GM21619 (cell line): Measurements from ENCODE around the gene ZFP36L1.
"Not testable (repeated sequence)": the region's sequence is repeated elsewhere in the genome, so short reads cannot be mapped to it uniquely, and the experiment has no call there.

Source experiments
- ATAC-seq: cut with Tn5 transposase; IDR thresholded peaks from one replicate; pipeline ENCODE4 v1.9.1; 2021; ENCODE audit not compliant: unreplicated experiment

The ZFP36L1 gene

DNA sequence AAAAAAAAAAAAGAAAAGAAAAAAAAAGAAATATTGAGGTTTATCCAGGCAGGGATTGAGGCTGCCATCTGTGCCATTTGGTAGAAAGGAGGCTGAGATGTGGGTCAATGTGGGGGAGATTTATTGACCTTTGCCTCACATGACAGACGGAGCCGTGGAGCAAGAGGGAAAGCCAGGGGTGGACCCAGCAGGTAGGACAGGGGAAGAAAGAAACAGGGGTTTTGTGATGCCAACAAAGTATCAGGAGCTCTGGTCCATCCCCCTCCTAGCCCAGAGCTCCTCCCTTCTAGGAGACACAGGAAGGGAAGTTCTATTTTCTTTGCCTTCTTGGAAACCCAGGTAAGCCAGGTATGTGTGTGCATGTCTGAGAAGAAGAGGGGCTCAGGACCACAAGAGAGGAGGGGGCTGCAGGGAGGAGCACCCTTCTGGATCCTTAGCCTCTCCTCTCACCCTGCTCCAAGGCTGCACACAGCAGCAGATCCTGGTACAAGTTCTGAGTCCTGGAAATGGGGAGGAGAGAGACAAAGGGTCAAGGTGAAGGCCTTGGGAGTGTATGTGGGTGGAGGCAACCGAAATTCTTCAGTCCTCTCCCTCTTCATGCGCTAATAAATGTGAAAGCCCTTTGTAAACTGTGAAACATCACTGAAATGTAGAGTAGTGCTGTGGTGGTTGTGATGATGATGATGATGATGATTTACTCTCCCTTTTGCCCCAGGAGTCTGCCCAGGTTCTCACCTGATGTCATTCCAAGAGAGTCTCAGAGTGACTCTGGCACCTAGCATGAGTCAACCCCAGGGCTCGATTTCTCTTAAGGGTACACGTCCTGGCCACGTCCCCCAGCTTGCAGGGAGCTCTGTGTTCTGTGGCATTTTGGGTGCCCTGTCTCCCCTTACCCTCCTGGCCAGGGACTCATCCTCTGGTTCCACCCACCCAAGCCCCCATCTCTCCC is 26.3 kb downstream of the ZFP36L1 start:
- no peak for ATAC-seq

DNA sequence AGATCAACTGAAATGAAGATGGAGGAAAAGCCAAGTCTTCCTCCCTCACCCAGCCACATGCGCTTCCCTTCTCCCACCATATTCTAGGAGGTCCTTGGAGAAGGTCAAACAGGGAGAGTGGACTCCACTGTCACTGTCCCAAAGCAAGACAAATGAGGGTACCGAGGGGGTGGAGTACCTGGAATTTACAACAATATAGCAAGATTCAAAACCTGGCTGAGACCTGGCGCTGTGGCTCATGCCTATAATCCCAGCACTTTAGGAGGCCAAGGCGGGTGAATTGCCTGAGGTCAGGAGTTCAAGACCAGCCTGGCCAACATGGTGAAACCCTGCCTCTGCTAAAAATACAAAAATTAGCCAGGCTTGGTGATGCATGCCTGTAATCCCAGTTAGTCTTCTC is 29.0 kb downstream of the ZFP36L1 start:
- ATAC-seq = not testable (repeated sequence)

DNA sequence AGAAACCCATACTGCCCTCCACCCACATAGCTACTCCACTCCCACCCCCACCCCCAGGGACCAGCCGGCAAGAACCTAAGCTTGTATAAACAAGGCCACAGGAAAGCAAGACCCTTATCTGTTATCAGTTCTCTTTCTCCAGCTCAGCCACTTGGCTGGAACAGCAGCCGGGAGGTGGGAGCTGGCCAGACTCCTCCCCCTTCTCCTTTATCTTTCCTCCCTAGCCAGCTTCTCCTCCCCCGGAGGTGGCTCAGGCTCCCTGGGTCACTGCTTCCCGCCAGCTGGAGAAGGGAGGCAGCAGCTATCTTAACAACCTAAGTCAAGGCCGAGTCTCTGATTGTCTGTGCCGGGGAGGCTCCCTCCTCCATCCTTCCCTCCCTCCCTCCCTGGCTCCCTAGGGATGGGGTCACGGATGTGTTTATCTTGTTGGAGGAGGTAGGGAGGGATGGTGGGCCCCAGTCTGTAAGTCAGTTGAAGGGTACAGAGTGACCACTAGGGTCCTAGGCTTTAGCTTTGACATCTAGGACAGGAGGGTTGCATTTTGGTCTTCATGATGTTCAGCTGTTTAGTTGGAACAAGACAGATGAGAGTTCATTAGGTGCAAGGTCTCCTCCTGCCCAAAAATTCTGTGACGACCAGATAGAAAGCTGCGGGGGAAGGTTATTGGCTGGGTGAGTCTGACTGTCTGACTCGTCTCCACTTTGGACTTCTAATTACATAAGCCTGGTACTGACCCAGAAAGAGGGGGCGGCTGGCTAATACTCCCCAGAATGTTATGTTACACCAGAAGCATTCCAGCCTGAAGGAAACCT is 29.7 kb downstream of the ZFP36L1 start:
- ATAC-seq = no peak

DNA sequence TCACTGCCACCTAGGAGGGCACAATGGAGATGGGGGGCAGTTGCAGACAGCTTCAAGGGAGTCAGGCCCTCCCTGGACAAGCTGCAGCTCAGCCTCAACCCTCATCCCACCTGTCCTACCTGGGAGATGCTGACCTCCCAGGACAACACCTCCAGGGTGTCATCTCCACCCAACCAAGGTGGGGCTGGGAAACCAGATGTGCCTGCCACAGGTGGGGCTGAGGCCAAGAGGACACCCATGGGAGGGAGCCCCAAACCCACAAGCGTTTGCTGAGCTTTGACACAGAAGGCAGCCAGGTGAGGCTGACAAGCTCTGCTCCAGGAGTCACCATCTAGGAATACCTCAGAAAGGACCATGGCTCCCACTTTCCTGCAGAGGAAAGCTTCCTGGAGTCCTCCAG is 31.5 kb downstream of the ZFP36L1 start:
- no peak for ATAC-seq

DNA sequence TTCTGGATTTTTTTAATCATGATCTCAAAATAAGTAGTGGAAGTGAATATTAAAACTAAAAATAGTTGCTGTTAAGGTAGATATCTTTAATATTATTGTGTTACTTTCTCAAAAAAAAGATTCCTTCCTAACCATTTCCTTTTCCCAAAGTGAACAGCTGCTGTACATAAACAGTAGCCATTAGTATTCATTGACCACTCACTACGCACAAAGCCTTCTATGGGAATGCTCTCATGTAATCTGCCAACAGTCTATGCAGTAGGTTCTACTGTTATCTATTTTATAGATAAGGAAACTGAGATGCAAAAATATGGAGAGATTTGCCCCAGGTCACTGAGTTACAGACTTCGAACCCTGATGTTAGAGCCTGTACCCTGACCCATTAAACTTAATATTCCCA is 32.1 kb downstream of the ZFP36L1 start:
- no peak for ATAC-seq

DNA sequence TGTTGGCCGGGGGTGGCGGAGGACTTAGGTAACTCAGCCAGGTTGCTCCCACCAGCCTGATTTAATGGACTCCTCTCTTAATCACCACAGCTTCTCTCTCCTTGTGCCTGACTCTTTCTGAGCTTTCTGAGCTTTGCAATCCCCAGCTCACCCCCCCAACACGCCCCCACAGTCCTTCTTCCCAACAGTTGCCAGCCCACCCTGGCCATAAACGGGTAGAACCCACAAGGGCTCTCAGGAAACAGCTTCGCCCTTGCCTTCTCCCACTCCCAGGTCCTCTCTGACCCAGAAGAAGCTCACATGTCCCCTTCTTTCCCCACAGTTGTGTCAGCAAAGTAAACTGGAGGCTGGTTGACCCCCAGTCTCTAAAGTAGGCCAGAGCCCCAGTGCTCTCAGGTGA is 32.9 kb downstream of the ZFP36L1 start:
- no peak for ATAC-seq

DNA sequence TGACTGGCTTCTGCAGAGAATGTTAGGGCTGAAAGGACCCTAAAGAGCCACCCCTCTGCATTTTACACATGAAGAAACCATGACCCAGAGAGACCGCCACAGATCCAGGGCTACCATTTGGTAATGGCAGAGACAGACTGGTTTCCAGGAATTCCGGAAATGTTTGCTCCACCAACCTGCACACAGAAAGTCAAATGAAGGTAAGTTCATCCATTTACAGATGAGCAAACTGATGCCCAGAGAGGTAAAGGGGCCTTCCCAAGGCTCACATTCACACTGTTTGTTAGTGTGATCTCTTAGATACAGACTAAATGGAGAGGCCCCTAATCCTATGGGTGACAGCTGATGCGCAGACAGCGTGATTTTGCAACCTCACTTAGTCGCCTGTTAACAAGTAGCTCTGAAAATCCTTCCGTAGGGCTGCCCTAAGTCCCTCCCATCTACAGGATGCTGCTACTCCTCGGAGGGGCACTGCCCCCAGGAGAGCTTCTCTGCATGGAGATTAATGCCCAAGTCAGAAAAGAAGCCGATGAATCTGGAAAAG is 33.8 kb downstream of the ZFP36L1 start:
- ATAC-seq = no peak

DNA sequence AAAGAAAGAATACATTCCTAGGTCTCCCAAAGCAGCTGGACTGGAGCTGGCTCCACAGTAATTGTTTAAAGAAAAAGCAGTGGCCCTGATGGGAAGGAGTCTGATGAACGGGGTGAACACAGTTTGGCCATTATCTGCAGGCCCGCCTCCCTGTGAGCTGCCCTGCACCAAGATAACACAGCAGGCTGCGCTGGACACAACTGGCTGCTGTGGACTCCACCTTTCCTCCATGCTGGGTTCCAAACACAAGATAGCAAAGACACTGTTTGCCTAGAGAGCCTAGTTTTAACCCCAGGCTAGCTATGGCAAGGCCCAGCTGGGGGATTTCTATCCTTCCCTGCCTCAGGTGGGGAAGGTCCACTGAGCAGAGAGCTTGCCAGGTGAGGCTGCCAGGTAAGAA is 34.6 kb downstream of the ZFP36L1 start:
- ATAC-seq = no peak

DNA sequence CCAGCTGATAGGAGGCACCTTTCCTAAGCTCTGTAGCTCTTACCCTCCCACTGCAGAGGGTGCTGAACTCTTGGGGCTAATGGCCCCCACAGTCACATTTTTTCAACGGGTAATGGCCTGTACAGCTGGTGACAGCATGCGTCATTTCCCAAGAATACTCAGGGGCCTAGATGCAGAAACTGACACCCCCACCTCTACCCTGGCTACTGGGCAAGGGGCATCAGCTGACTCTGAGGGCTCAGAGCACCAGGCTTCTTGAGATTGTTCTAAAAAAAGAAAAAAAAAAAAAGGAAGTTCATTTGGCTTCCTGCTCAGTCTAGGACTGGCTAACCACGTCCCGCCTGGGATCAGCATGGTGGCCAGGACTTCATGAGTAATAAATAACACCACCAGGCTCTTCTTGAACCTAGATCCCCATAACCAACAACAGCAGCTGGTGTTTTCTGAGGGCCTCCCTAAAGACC is 35.2 kb downstream of the ZFP36L1 start:
- no peak for ATAC-seq

DNA sequence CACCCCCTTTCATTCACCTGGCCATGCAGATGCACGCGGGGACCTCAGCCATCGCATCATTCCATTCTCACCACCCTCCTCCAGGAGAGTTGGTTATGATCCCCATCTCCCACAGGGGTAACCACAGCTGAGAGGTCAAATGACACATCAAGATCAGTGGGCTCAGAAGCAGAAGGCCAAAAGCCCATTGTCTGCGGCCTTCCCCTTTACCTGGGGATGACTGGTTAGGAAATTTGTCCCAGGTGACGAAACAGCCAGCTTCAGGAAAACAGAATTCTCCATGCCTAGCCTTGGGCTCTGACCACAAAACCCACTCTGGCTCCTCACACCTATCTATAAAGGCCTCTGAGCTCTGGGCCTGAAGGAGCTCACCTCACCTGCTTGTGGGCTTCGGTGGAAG is 36.1 kb downstream of the ZFP36L1 start:
- no peak for ATAC-seq

DNA sequence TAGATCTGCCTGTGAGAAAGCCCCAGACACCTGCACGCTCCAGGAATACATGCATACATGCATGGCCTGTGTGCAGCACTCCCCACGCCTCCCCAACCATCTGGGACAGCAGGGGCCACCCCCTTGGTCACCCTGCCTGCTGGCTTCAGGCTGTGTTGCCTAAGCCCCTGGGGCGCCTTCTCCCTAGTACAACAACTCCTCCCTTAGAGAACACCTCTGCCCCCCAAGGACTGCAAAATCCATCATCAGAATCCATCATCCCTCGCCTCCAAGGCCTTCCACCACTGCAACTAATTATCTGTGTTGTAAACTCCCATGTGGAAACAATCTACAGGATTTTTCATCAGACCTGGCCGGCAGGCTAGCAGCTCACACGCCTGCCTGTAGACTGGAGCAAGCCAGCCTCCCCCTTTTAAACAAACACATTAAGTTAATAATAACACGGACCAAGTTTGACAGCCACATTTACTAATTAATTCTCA is 36.8 kb downstream of the ZFP36L1 start:
- ATAC-seq = no peak

DNA sequence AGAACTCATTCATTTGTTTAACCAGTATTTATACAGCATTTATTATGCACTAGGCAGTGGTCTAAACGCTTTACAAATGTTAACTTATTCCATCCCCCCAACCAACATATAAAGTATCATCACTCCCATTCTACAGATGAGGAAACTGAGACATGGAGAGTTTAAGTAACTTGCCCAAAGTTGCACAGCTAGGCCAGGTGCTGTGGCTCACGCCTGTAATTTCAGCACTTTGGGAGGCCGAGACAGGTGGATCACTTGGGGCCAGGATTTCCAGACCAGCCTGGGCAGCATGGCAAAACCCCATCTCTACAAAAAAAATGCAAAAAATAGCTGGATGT is 37.9 kb downstream of the ZFP36L1 start:
- ATAC-seq = no peak

DNA sequence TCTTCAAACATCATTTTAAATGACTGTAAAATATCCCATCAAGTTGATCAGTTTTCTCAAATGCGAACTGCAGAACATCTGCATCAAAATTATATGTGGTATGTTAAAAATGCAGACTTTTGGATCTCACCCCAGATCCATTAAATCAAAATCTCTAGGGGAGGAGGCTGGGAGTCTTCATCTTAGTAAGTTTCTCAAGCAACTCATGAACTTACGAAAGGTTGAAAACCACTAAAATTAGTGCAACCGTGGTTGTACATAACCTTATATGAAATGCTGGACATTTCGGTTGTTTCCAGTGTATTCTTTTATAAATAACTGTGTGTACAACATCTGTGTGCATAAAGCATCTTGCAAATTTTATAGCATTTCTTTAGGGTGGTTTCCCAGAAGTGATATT is 39.2 kb downstream of the ZFP36L1 start:
- no peak for ATAC-seq

DNA sequence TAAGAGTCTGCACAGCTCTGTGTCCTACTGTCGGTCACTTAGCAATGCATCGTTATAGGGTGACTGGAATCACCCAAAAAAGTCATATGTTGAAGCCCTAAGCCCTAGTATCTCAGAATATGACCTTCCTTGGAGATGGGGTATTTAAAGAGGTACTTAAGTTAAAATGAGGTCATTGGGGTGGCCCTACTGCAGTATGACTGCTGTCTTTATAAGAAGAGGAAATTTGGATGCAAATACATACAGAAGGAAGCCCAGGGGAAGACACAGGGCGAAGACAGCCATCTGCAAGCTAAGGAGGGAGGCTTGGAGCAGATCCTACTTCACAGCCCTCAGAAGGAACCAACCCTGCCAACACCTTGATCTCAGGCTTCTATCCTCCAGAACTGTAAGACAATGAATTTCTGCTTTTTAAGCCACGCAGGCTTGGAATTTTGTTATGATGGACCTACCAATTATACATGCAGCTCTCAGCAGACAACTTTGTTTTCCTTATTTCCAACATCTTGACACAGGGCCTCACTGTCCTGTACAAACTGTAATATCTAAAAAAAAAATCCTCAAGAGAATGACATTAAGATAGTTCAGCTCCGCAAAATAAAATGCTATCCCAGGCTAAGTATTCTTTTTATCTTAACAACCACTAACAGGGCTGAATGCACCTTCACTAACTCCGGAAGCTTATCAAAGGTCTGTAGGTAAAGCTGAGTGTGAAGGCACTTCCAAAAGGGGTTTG is 40.4 kb downstream of the ZFP36L1 start:
- ATAC-seq = no peak

DNA sequence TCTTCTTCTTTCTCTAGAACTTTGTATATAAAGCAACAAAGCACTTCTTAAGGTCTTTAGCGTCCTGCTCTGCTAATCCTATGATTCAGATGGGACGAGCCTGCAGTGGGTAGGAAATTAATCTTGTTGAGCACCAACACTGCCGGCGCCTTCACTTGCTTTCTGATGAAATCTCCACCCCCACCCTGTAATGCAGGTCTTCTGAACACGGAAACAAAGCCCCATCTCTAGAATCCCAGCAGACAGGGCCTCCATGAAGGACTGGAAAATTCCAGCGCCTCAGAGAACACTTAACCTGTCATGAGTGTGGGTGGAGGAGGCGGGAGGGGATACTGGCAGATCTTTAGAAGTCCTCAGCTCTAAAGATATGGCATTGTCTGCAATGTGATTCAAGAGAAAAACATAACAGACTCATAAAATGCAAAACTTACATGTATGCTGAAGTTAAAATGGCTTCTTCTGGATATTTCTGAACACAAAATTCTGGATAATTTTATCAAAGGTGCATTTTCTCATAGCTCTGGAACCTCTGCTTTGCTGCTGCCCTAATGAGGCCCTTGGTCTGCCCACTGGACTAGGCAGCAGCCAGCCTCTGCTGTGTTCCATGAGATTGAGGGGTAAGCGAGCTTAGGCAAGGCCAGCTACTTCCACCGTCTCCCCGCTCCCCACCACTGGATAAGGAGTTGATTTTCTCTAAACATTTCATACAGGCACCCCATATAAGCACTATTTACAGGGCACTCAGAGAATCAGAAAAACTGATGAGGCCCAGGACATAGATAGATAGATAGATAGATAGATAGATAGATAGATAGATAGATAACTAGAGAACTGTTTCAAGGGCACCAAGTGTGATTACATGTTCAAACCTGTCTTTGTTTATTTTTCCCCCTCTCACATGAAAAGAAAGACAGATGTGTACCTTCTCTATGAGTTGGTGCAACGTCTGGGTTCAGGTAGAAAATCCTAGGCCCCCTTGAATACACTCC is 43.1 kb downstream of the ZFP36L1 start:
- no peak for ATAC-seq

DNA sequence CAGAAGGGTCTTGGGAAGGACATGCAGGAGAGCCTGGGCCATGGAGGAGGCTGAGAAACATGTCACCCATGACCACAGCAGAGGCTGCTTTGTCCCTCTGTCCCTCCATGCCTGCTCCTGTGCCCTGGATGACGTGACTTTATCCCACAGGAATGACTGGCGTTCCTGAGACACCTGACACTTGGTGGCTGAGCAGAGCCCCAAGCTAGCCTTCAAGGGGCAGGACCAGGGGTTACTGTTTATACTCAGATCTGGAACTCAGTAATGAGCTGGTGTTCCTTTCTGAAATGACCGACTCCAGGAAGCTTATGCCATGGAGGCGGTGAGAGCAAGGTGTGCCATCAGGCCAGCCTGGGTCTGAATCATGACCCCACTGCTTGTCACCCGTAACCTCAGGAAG is 44.2 kb downstream of the ZFP36L1 start:
- ATAC-seq = no peak

DNA sequence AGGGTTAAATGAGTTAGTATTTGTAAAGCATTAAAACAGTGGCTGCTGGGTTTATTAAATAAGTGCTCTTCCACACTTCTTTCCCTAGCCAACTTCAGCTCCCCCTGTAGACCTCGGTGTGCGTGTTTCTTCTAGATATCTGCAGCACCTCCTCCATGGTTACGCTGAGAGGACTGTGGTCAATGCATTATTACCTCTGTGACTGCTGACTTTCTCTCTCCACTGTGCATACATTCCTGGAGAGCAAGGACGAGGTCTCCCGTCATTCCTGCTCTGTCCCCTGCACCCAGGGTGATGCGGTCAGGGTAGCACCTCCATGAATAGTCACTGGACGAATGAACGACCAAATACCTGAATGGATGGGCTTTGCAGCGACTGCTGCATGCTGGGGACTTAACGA is 44.6 kb downstream of the ZFP36L1 start:
- ATAC-seq = no peak

DNA sequence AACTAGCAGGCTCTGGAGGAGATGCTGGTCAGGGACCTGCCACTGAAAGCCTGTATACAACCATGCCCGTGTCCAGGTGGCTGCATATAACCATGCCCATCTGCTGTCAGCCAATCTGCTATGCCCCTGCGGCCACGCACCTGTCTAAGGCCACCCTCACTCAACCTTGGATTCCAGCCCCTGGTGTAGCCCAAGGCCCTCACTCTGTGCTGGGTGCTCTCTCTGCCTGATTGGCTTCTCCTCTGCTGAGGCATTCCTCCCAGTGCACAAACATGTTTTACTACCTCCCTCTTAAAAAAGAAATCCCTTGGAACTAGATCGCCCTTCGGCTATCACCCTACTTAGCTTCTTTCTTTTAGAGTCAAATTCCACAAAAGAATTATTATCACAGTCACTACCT is 45.5 kb downstream of the ZFP36L1 start:
- no peak for ATAC-seq

DNA sequence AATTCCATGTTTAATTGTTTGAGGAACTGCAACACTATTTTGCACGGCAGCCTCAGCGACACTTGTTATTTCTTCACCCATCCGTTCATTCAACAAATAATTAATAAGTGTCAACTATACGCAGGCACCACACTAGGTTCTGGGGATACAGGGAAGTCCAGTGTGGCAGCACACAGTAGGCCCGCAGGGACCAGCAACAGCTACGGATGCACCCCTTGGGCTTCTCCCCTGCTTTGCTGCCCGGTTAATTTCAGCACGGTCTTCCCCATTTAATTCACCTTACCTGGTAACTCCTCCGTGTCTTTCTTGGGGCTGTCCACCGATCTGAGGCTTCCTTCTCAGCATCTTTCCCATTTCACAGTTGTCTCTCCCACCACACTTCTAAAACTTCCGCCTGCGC is 48.3 kb downstream of the ZFP36L1 start:
- no peak for ATAC-seq
